HG03469 (cell line): ENCODE results near the gene INPP5K.
"Not testable (repeated sequence)": the region's sequence is repeated elsewhere in the genome, so short reads cannot be mapped to it uniquely, and the experiment has no call there.

Source experiments
- ATAC-seq: cut with Tn5 transposase; IDR thresholded peaks from one replicate; pipeline ENCODE4 v1.9.1; 2021; ENCODE audit warnings: mild to moderate bottlenecking, moderate library complexity, moderate number of reproducible peaks; ENCODE audit not compliant: unreplicated experiment

Gene INPP5K

GRCh38 chr17:1548032-1548431 is 31.6 kb upstream of the INPP5K start:
- ATAC-seq: no peak

- no peak for ATAC-seq
Measured at GRCh38 chr17:1546292-1546922, 30.0 kb upstream of the INPP5K start.

- ATAC-seq: no peak
Measured at GRCh38 chr17:1545618-1546017, 29.2 kb upstream of the INPP5K start.

- ATAC-seq: no peak
Measured at GRCh38 chr17:1542316-1542715, 25.9 kb upstream of the INPP5K start.

GRCh38 chr17:1541367-1541904 is 25.0 kb upstream of the INPP5K start:
- ATAC-seq: no peak

GRCh38 chr17:1539811-1540210 is 23.4 kb upstream of the INPP5K start:
- no peak for ATAC-seq

GRCh38 chr17:1535737-1536136 is 19.3 kb upstream of the INPP5K start:
- no peak for ATAC-seq

GRCh38 chr17:1533661-1534325 is 17.4 kb upstream of the INPP5K start:
- no peak for ATAC-seq

GRCh38 chr17:1532836-1533602 is 16.6 kb upstream of the INPP5K start:
- ATAC-seq: no peak

GRCh38 chr17:1529863-1530262 is 13.5 kb upstream of the INPP5K start:
- no peak for ATAC-seq

- not testable (repeated sequence) for ATAC-seq
Measured at GRCh38 chr17:1526876-1527275, 10.5 kb upstream of the INPP5K start.

GRCh38 chr17:1522626-1523025 is 6.2 kb upstream of the INPP5K start:
- ATAC-seq: no peak

GRCh38 chr17:1521086-1521640 is 4.8 kb upstream of the INPP5K start:
- no peak for ATAC-seq

GRCh38 chr17:1519678-1520077 is 3.3 kb upstream of the INPP5K start:
- ATAC-seq: no peak

- no peak for ATAC-seq
Measured at GRCh38 chr17:1518410-1518809, 2.0 kb upstream of the INPP5K start.

- ATAC-seq: peak; percentile 7
Measured at GRCh38 chr17:1515640-1516387, 598 bp downstream of the INPP5K start.

- no peak for ATAC-seq
Measured at GRCh38 chr17:1512351-1512750, 4.1 kb downstream of the INPP5K start.

- ATAC-seq: no peak
Measured at GRCh38 chr17:1511756-1512321, 4.6 kb downstream of the INPP5K start.

- ATAC-seq: no peak
Measured at GRCh38 chr17:1511290-1511689, 5.1 kb downstream of the INPP5K start.

GRCh38 chr17:1509290-1509881 is 7.0 kb downstream of the INPP5K start:
- ATAC-seq: no peak
